Ovary (tissue), 3 donors: ENCODE measurements around the gene ASIC2.

Source experiments
- POLR2A ChIP-seq: fragments of 450-650 bp; IDR thresholded peaks from one replicate; pipeline ENCODE4 v1.6.1; 2017; ENCODE audit warnings: antibody characterized with exemption, mild to moderate bottlenecking, moderate library complexity
- TF ChIP-seq, protein P1 (sequence below), 3 donors: fragments of 450-650 bp in 2 of 3; fragments of 200-600 bp in 1 of 3; IDR thresholded peaks; one replicate each; pipeline versions ENCODE4 v1.5.1 to v1.8.0; 2016 to 2022; ENCODE audit warnings: antibody characterized with exemption in 3 of 3, mild to moderate bottlenecking in 1 of 3
- donor health status: DM: no; HTN: no; CAD: no.

GRCh38 chr17:33292981-33293867 is at the start of gene ASIC2:
- TF ChIP-seq, protein P1, sequence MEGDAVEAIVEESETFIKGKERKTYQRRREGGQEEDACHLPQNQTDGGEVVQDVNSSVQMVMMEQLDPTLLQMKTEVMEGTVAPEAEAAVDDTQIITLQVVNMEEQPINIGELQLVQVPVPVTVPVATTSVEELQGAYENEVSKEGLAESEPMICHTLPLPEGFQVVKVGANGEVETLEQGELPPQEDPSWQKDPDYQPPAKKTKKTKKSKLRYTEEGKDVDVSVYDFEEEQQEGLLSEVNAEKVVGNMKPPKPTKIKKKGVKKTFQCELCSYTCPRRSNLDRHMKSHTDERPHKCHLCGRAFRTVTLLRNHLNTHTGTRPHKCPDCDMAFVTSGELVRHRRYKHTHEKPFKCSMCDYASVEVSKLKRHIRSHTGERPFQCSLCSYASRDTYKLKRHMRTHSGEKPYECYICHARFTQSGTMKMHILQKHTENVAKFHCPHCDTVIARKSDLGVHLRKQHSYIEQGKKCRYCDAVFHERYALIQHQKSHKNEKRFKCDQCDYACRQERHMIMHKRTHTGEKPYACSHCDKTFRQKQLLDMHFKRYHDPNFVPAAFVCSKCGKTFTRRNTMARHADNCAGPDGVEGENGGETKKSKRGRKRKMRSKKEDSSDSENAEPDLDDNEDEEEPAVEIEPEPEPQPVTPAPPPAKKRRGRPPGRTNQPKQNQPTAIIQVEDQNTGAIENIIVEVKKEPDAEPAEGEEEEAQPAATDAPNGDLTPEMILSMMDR (IDR thresholded peaks at IDR 0.05), result no peak
- TF ChIP-seq POLR2A, result no peak
